Type B pancreatic cell (in vitro differentiated cells): ENCODE data around the gene KRT8. TPM values are rescaled to one million over a fixed set of nuclear protein-coding genes. Genes with fewer than 3 reads are reported as not detected.
"Not testable (repeated sequence)": the region's sequence is repeated elsewhere in the genome, so short reads cannot be mapped to it uniquely, and the experiment has no call there.

Source experiments
- DNase-seq: peaks from one replicate; pipeline ENCODE4 v3.0.0; 2021; ENCODE audit warnings: mixed read lengths; ENCODE audit not compliant: unreplicated experiment; ENCODE audit errors: extremely low spot score
- H3K27ac Mint-ChIP-seq: 2 replicates; pipeline ENCODE4 v1.8.0; 2021; ENCODE audit warnings: mild to moderate bottlenecking, mixed read lengths
- H3K27me3 Mint-ChIP-seq: 2 replicates; pipeline ENCODE4 v1.8.0; 2021; ENCODE audit warnings: mixed read lengths
- H3K36me3 Mint-ChIP-seq: 2 replicates; pipeline ENCODE4 v1.8.0; 2021; ENCODE audit warnings: mixed read lengths
- H3K4me1 Mint-ChIP-seq: one replicate; pipeline ENCODE4 v1.8.0; 2021; ENCODE audit warnings: mixed read lengths; ENCODE audit not compliant: unreplicated experiment
- H3K4me3 Mint-ChIP-seq: 2 replicates; pipeline ENCODE4 v1.8.0; 2021; ENCODE audit warnings: mild to moderate bottlenecking, mixed read lengths
- H3K9me3 Mint-ChIP-seq: 2 replicates; pipeline ENCODE4 v1.8.0; 2021; ENCODE audit warnings: mixed read lengths
- CTCF ChIP-seq: fragments of 200-600 bp; sonication (generic); conservative IDR thresholded peaks from 2 replicates; pipeline ENCODE4 v1.5.0; 2021; ENCODE audit warnings: antibody characterized with exemption, mild to moderate bottlenecking
- total RNA-seq: library from RNA; stranded (reverse); gene quantifications from 2 replicates; pipeline ENCODE4 v1.2.1, GENCODE V29; 2021; ENCODE audit warnings: low replicate concordance

Gene KRT8
- total RNA-seq, 1 donor from 2014 or later = 768 TPM

- TF ChIP-seq CTCF = no peak
- H3K4me3 Mint-ChIP-seq = no peak overlapping the region
- peaks cover 22% of the 10 kb centered on the region for H3K27me3 Mint-ChIP-seq
- no peaks in the 10 kb centered on the region for H3K9me3 Mint-ChIP-seq
- no peak for DNase-seq
- H3K36me3 Mint-ChIP-seq = no peaks in the 10 kb centered on the region
- no peak overlapping the region for H3K27ac Mint-ChIP-seq
- H3K4me1 Mint-ChIP-seq = peaks cover 4% of the 10 kb centered on the region
Observed at GRCh38 chr12:52856787-52857186, 48.1 kb downstream of the KRT8 start.

- H3K4me3 Mint-ChIP-seq, H3K36me3 Mint-ChIP-seq, H3K4me1 Mint-ChIP-seq, H3K9me3 Mint-ChIP-seq, H3K27ac Mint-ChIP-seq, DNase-seq: not testable (repeated sequence)
- H3K27me3 Mint-ChIP-seq = peaks cover 25% of the 10 kb centered on the region
Observed at GRCh38 chr12:52856077-52856476, 48.8 kb downstream of the KRT8 start.

GRCh38 chr12:52851787-52852186 is 53.1 kb downstream of the KRT8 start:
- Mint-ChIP-seq H3K36me3 (no peaks in the 10 kb centered on the region), H3K9me3 (no peaks in the 10 kb centered on the region), H3K27ac (peak overlapping the region; percentile 4), H3K4me1 (peaks cover 12% of the 10 kb centered on the region), H3K4me3 (no peak overlapping the region), H3K27me3 (peaks cover 22% of the 10 kb centered on the region)
- no peak for TF ChIP-seq CTCF
- no peak for DNase-seq

GRCh38 chr12:52850681-52851080 is 54.2 kb downstream of the KRT8 start:
- peak overlapping the region; percentile 83 for H3K27ac Mint-ChIP-seq
- TF ChIP-seq CTCF = no peak
- H3K9me3 Mint-ChIP-seq = no peaks in the 10 kb centered on the region
- peak overlapping the region; percentile 70 for H3K4me3 Mint-ChIP-seq
- no peak for DNase-seq
- H3K4me1 Mint-ChIP-seq = peaks cover 12% of the 10 kb centered on the region
- no peaks in the 10 kb centered on the region for H3K36me3 Mint-ChIP-seq
- peaks cover 22% of the 10 kb centered on the region for H3K27me3 Mint-ChIP-seq

- H3K9me3 Mint-ChIP-seq = no peaks in the 10 kb centered on the region
- no peak overlapping the region for H3K4me3 Mint-ChIP-seq
- H3K27me3 Mint-ChIP-seq = peaks cover 20% of the 10 kb centered on the region
- no peak for DNase-seq
- H3K27ac Mint-ChIP-seq = peak overlapping the region; percentile 88
- TF ChIP-seq CTCF = no peak
- H3K36me3 Mint-ChIP-seq = no peaks in the 10 kb centered on the region
- peaks cover 12% of the 10 kb centered on the region for H3K4me1 Mint-ChIP-seq
Observed at GRCh38 chr12:52849511-52849910, 55.4 kb downstream of the KRT8 start.

- Mint-ChIP-seq H3K4me3 (peak within 1 kb of the TSS; percentile 35), H3K36me3 (no peaks in the 10 kb centered on the region), H3K4me1 (peaks cover 12% of the 10 kb centered on the region), H3K27me3 (peaks cover 19% of the 10 kb centered on the region), H3K9me3 (no peaks in the 10 kb centered on the region), H3K27ac (peak within 1 kb of the TSS; percentile 88)
- TF ChIP-seq CTCF = no peak
- no peak for DNase-seq
Observed at GRCh38 chr12:52848661-52849255, 56.1 kb downstream of the KRT8 start, which contains the start of gene KRT78. TSS of gene KRT78 (minus strand) at chr12:52848994. CDS start at chr12:52848930, 64 bp downstream.
